ENCODE measurements around the gene OR2F1. TPM values are rescaled to one million over a fixed set of nuclear protein-coding genes. Genes with fewer than 3 reads are reported as not detected.

The OR2F1 gene
- total and polyA plus RNA-seq, 3 experiments from 2014 or later, result not detected

- DNase-seq, result no peak
- peaks cover 0 to 2% (median 0%) of the 10 kb centered on the region in 5 donors for H3K9me3 Mint-ChIP-seq
- no peaks in the 10 kb centered on the region for H3K36me3 Mint-ChIP-seq
- H3K4me3 Mint-ChIP-seq, result no peak overlapping the region
- Histone ChIP-seq H3K4me1 (ENCODE audit: insufficient read depth, low read length) (no peaks in the 10 kb centered on the region), H3K27me3 (ENCODE audit: insufficient read depth, low read length, poor library complexity, severe bottlenecking) (no peaks in the 10 kb centered on the region), H3K36me3 (ENCODE audit: insufficient read depth, low read length) (no peaks in the 10 kb centered on the region), H3K27ac (ENCODE audit: low read depth, low read length) (no peak overlapping the region), H3K9me3 (ENCODE audit: low read length) (no peaks in the 10 kb centered on the region), H3K4me3 (ENCODE audit: low read length) (no peak overlapping the region)
- no peaks in the 10 kb centered on the region for H3K4me1 Mint-ChIP-seq
- ChIA-PET CTCF (no interaction called here), POLR2A (no interaction called here)
- peaks cover 16 to 57% of the 10 kb centered on the region in 2 donors for H3K27me3 Mint-ChIP-seq
- no peak overlapping the region for H3K27ac Mint-ChIP-seq
These were observed 9.2 kb upstream of the OR2F1 start for GRCh38 chr7:143945423-143945822.

- POLR2A ChIA-PET, result no interaction called here
- DNase-seq, result no peak
- Histone ChIP-seq H3K27me3 (ENCODE audit: insufficient read depth, low read length, poor library complexity, severe bottlenecking) (no peaks in the 10 kb centered on the region), H3K4me1 (ENCODE audit: insufficient read depth, low read length) (no peaks in the 10 kb centered on the region), H3K4me3 (ENCODE audit: low read length) (no peak overlapping the region), H3K36me3 (ENCODE audit: insufficient read depth, low read length) (no peaks in the 10 kb centered on the region), H3K27ac (ENCODE audit: low read depth, low read length) (no peak overlapping the region), H3K9me3 (ENCODE audit: low read length) (no peaks in the 10 kb centered on the region)
- CTCF ChIA-PET, result no interaction called here
- no peak overlapping the region for H3K27ac Mint-ChIP-seq
- H3K36me3 Mint-ChIP-seq, result no peaks in the 10 kb centered on the region
- no peak overlapping the region for H3K4me3 Mint-ChIP-seq
- H3K9me3 Mint-ChIP-seq, result peaks cover 0 to 2% (median 0%) of the 10 kb centered on the region in 5 donors
- H3K4me1 Mint-ChIP-seq, result no peaks in the 10 kb centered on the region
- H3K27me3 Mint-ChIP-seq, result peaks cover 19 to 63% of the 10 kb centered on the region in 2 donors
These were observed 7.5 kb upstream of the OR2F1 start for GRCh38 chr7:143947111-143947510.

DNA sequence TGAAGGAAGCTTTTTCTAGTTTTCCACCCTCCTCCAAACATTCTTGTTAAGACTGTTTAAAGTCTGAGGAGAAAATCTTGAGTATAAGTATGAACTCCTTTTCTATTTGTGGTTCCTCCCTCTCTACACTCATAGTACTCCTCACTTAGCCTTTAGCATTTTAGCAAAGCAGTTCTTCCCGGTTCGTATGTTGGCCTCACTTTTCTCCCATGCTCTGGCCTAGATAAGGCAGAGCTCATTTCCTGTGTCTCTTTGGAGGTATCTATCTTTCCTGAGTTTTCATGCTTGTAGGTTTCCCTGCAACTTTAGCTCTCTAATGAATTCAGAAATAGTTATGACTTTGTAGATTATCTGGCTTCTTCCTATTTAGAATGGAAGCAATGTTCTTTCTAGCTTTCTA is 5.9 kb upstream of the OR2F1 start:
- no peak overlapping the region for H3K4me3 ChIP-seq (ENCODE audit: low read length)
- Mint-ChIP-seq H3K27ac (no peak overlapping the region), H3K27me3 (peaks cover 14 to 70% of the 10 kb centered on the region in 2 donors), H3K4me1 (no peaks in the 10 kb centered on the region), H3K4me3 (no peak overlapping the region), H3K36me3 (no peaks in the 10 kb centered on the region), H3K9me3 (peaks cover 0 to 2% (median 0%) of the 10 kb centered on the region in 5 donors)
- no peak overlapping the region for H3K27ac ChIP-seq (ENCODE audit: low read depth, low read length)
- no peak for DNase-seq
- POLR2A ChIA-PET, result no interaction called here
- CTCF ChIA-PET, result no interaction called here
- H3K27me3 ChIP-seq (ENCODE audit: insufficient read depth, low read length, poor library complexity, severe bottlenecking), result no peaks in the 10 kb centered on the region
- H3K36me3 ChIP-seq (ENCODE audit: insufficient read depth, low read length), result no peaks in the 10 kb centered on the region
- no peaks in the 10 kb centered on the region for H3K4me1 ChIP-seq (ENCODE audit: insufficient read depth, low read length)
- H3K9me3 ChIP-seq (ENCODE audit: low read length), result no peaks in the 10 kb centered on the region

GRCh38 chr7:143953421-143953820 is 1.2 kb upstream of the OR2F1 start:
- H3K27ac Mint-ChIP-seq, result no peak overlapping the region
- peaks cover 14 to 68% of the 10 kb centered on the region in 2 donors for H3K27me3 Mint-ChIP-seq
- Histone ChIP-seq H3K9me3 (ENCODE audit: low read length) (no peaks in the 10 kb centered on the region), H3K4me3 (ENCODE audit: low read length) (no peak overlapping the region), H3K27me3 (ENCODE audit: insufficient read depth, low read length, poor library complexity, severe bottlenecking) (no peaks in the 10 kb centered on the region), H3K4me1 (ENCODE audit: insufficient read depth, low read length) (no peaks in the 10 kb centered on the region), H3K27ac (ENCODE audit: low read depth, low read length) (no peak overlapping the region), H3K36me3 (ENCODE audit: insufficient read depth, low read length) (no peaks in the 10 kb centered on the region)
- H3K36me3 Mint-ChIP-seq, result no peaks in the 10 kb centered on the region
- H3K4me3 Mint-ChIP-seq, result no peak overlapping the region
- CTCF ChIA-PET, result no interaction called here
- DNase-seq, result no peak
- peaks cover 0 to 2% (median 0%) of the 10 kb centered on the region in 5 donors for H3K9me3 Mint-ChIP-seq
- POLR2A ChIA-PET, result no interaction called here
- no peaks in the 10 kb centered on the region for H3K4me1 Mint-ChIP-seq

GRCh38 chr7:143954135-143954534 is 509 bp upstream of the OR2F1 start:
- no peaks in the 10 kb centered on the region for H3K4me1 ChIP-seq (ENCODE audit: insufficient read depth, low read length)
- H3K27me3 ChIP-seq (ENCODE audit: insufficient read depth, low read length, poor library complexity, severe bottlenecking), result no peaks in the 10 kb centered on the region
- no peak for DNase-seq
- H3K4me3 Mint-ChIP-seq, result no peak overlapping the region
- ChIA-PET POLR2A (no interaction called here), CTCF (no interaction called here)
- peaks cover 9 to 65% of the 10 kb centered on the region in 2 donors for H3K27me3 Mint-ChIP-seq
- no peak overlapping the region for H3K4me3 ChIP-seq (ENCODE audit: low read length)
- no peak overlapping the region for H3K27ac ChIP-seq (ENCODE audit: low read depth, low read length)
- H3K27ac Mint-ChIP-seq, result no peak overlapping the region
- H3K4me1 Mint-ChIP-seq, result no peaks in the 10 kb centered on the region
- peaks cover 0 to 2% (median 0%) of the 10 kb centered on the region in 5 donors for H3K9me3 Mint-ChIP-seq
- no peaks in the 10 kb centered on the region for H3K36me3 Mint-ChIP-seq
- H3K36me3 ChIP-seq (ENCODE audit: insufficient read depth, low read length), result no peaks in the 10 kb centered on the region
- H3K9me3 ChIP-seq (ENCODE audit: low read length), result no peaks in the 10 kb centered on the region

DNA sequence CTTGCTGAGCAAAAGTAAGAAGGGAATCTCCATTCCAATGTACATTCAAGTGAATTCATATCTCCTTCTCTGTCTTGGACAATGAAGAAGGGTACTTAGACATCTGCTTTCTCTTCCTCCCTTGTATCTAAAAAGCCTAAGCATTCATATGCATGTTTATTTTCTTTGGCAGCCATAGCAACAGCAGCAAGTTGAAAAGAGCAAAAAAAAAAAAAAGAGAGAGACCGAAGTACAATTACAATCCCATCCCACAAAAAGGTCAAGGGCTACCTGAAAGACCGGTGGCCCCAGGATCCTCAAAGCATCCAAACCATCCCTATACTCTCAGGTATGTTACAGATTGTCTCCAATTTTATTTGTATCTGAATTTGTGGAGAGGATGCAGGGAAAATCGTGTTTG is 4.1 kb downstream of the OR2F1 start:
- Mint-ChIP-seq H3K36me3 (no peaks in the 10 kb centered on the region), H3K27me3 (peaks cover 9 to 60% of the 10 kb centered on the region in 2 donors), H3K4me3 (no peak overlapping the region), H3K27ac (no peak overlapping the region), H3K4me1 (no peaks in the 10 kb centered on the region), H3K9me3 (no peaks in the 10 kb centered on the region)
- POLR2A ChIA-PET, result no interaction called here
- no peaks in the 10 kb centered on the region for H3K36me3 ChIP-seq (ENCODE audit: insufficient read depth, low read length)
- CTCF ChIA-PET, result no interaction called here
- no peak overlapping the region for H3K27ac ChIP-seq (ENCODE audit: low read depth, low read length)
- H3K4me3 ChIP-seq (ENCODE audit: low read length), result no peak overlapping the region
- DNase-seq, result no peak
- H3K27me3 ChIP-seq (ENCODE audit: insufficient read depth, low read length, poor library complexity, severe bottlenecking), result no peaks in the 10 kb centered on the region
- H3K9me3 ChIP-seq (ENCODE audit: low read length), result no peaks in the 10 kb centered on the region
- no peaks in the 10 kb centered on the region for H3K4me1 ChIP-seq (ENCODE audit: insufficient read depth, low read length)

DNA sequence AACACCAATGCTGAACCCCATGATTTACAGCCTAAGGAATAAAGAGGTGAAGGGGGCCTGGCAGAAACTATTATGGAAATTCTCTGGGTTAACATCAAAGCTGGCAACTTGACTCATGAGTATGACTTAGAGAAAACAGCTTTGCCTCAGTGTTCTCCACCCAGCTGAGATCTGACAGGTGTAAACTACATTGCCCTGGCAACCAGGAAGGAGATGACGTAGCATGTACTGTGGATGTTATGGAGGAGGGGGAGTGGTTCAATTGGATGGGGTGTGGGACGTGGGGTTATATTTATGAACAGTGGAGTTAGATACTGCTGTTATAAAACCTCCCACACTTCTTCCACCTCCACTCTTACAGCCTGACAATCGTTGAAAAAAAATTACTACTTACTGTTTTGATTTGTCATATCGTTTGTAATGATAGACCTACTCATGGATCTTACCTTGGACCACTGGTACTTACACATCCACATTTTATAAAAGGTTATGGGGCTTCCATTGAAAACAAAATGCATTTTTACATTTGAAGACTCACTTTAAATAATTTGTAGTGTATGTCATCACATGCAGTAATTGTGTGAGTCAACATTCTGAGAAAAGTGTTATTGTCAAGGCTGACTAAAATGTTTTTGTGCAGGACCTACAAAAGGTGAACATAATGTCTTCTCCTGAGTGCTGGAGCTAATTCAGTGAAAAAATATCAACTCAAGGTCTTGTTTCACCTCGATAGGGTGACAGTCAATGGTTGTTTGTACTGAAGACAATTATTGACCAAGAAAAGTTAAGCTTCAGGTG is 6.4 kb downstream of the OR2F1 start:
- H3K4me1 Mint-ChIP-seq, result no peaks in the 10 kb centered on the region
- Histone ChIP-seq H3K27ac (ENCODE audit: low read depth, low read length) (no peak overlapping the region), H3K36me3 (ENCODE audit: insufficient read depth, low read length) (no peaks in the 10 kb centered on the region), H3K4me3 (ENCODE audit: low read length) (no peak overlapping the region), H3K27me3 (ENCODE audit: insufficient read depth, low read length, poor library complexity, severe bottlenecking) (no peaks in the 10 kb centered on the region), H3K4me1 (ENCODE audit: insufficient read depth, low read length) (no peaks in the 10 kb centered on the region), H3K9me3 (ENCODE audit: low read length) (no peaks in the 10 kb centered on the region)
- ChIA-PET CTCF (no interaction called here), POLR2A (no interaction called here)
- H3K9me3 Mint-ChIP-seq, result no peaks in the 10 kb centered on the region
- no peak for DNase-seq
- H3K36me3 Mint-ChIP-seq, result no peaks in the 10 kb centered on the region
- H3K27ac Mint-ChIP-seq, result no peak overlapping the region
- H3K27me3 Mint-ChIP-seq, result peaks cover 7 to 49% of the 10 kb centered on the region in 2 donors
- no peak overlapping the region for H3K4me3 Mint-ChIP-seq

GRCh38 chr7:143965280-143965679 is 10.6 kb downstream of the OR2F1 start:
- no peaks in the 10 kb centered on the region for H3K36me3 ChIP-seq (ENCODE audit: insufficient read depth, low read length)
- H3K9me3 ChIP-seq (ENCODE audit: low read length), result no peaks in the 10 kb centered on the region
- Mint-ChIP-seq H3K36me3 (no peaks in the 10 kb centered on the region), H3K9me3 (peaks cover 0 to 3% (median 0%) of the 10 kb centered on the region in 5 donors), H3K27ac (no peak overlapping the region), H3K4me1 (no peaks in the 10 kb centered on the region), H3K27me3 (peaks cover 8 to 42% of the 10 kb centered on the region in 2 donors), H3K4me3 (no peak overlapping the region)
- POLR2A ChIA-PET, result no interaction called here
- H3K27ac ChIP-seq (ENCODE audit: low read depth, low read length), result no peak overlapping the region
- H3K4me3 ChIP-seq (ENCODE audit: low read length), result no peak overlapping the region
- DNase-seq, result no peak
- no peaks in the 10 kb centered on the region for H3K4me1 ChIP-seq (ENCODE audit: insufficient read depth, low read length)
- H3K27me3 ChIP-seq (ENCODE audit: insufficient read depth, low read length, poor library complexity, severe bottlenecking), result no peaks in the 10 kb centered on the region
- CTCF ChIA-PET, result no interaction called here
